Sciatic nerve (tissue), 2 donors: Measurements from ENCODE around the gene ASIC2. TPM values are rescaled to one million over a fixed set of nuclear protein-coding genes. Genes with fewer than 3 reads are reported as not detected.
A peak's percentile ranks its signal among the peaks of the same experiment; 100 is the strongest.

Experiments used
- ATAC-seq: fragments of 200-7000 bp; cut with Tn5 transposase; one replicate; pipeline ENCODE4 v1.9.1; 2020; ENCODE audit warnings: mild to moderate bottlenecking, moderate library complexity
- DNase-seq: peaks from one replicate; pipeline ENCODE4 v3.0.0-alpha.2; 2020; ENCODE audit warnings: low spot score
- intact Hi-C: fragments of 100-400 bp; cut with DNase I; formaldehyde crosslinking; loops from one replicate; pipeline ENCODE4 v1.14.2; 2022
- total RNA-seq: library from RNA; stranded (reverse); fragmentation: NEBNext Ultra II Directional; extraction: Animal tissue kit (Norgen Biotek cat#: 25700); gene quantifications from one replicate; pipeline ENCODE4 v1.2.1, GENCODE V29; 2021
- donor health status: DM: no; HTN: no; CAD: no.
- donor health status: DM: no; HTN: no; CAD: no.

The ASIC2 gene
- total RNA-seq, 1 donor from 2014 or later = 1.1 TPM

GRCh38 chr17:33055171-33055611 lies 237.9 kb downstream of the ASIC2 start:
- intact Hi-C loops = no loop called here
- ATAC-seq = no peak
- no peak for DNase-seq

- DNase-seq (no peak), ATAC-seq (no peak)
- intact Hi-C loops = no loop called here
Observed at GRCh38 chr17:33054412-33054811, 238.7 kb downstream of the ASIC2 start.

GRCh38 chr17:33053676-33054075 lies 239.4 kb downstream of the ASIC2 start:
- no peak for DNase-seq
- no peak for ATAC-seq
- intact Hi-C loops = no loop called here

GRCh38 chr17:33052856-33053255 lies 240.2 kb downstream of the ASIC2 start:
- intact Hi-C loops = no loop called here
- no peak for DNase-seq
- ATAC-seq = no peak

- intact Hi-C loops = no loop called here
- ATAC-seq (no peak), DNase-seq (no peak)
Observed at GRCh38 chr17:33050611-33051140, 242.4 kb downstream of the ASIC2 start.

GRCh38 chr17:33049781-33050414 lies 243.2 kb downstream of the ASIC2 start:
- intact Hi-C loops = no loop called here
- ATAC-seq = no peak
- DNase-seq = no peak

GRCh38 chr17:33046361-33047255 lies 246.5 kb downstream of the ASIC2 start:
- ATAC-seq (no peak), DNase-seq (no peak)
- intact Hi-C loops = no loop called here

- DNase-seq (no peak), ATAC-seq (no peak)
- intact Hi-C loops = no loop called here
Observed at GRCh38 chr17:33045216-33045615, 247.9 kb downstream of the ASIC2 start.

- intact Hi-C loops = no loop called here
- ATAC-seq (no peak), DNase-seq (no peak)
Observed at GRCh38 chr17:33044771-33045170, 248.3 kb downstream of the ASIC2 start.

- no peak for ATAC-seq
- DNase-seq = no peak
- intact Hi-C loops = no loop called here
Observed at GRCh38 chr17:33040461-33040860, 252.6 kb downstream of the ASIC2 start.

GRCh38 chr17:33039874-33040273 lies 253.2 kb downstream of the ASIC2 start:
- no peak for ATAC-seq

GRCh38 chr17:33038740-33039139 lies 254.4 kb downstream of the ASIC2 start:
- ATAC-seq (peak; percentile 36), DNase-seq (peak; percentile 69)
- intact Hi-C loops = loop anchor here (5.0 kb wide), 1 partner anchor 384 kb away; no protein-coding TSS in a partner anchor

More at GRCh38 chr17:33039874-33040273, 253.2 kb downstream of the ASIC2 start:
- intact Hi-C loops = loop anchor here (5.0 kb wide), 1 partner anchor 382 kb away; no protein-coding TSS in a partner anchor
- no peak for DNase-seq

GRCh38 chr17:33033176-33033575 lies 259.9 kb downstream of the ASIC2 start:
- intact Hi-C loops = no loop called here
- DNase-seq (no peak), ATAC-seq (no peak)

- intact Hi-C loops = no loop called here
- DNase-seq = no peak
- no peak for ATAC-seq
Observed at GRCh38 chr17:33028778-33029177, 264.3 kb downstream of the ASIC2 start.

- DNase-seq (no peak), ATAC-seq (no peak)
- intact Hi-C loops = no loop called here
Observed at GRCh38 chr17:33028061-33028460, 265.0 kb downstream of the ASIC2 start.

GRCh38 chr17:33024688-33025486 lies 268.2 kb downstream of the ASIC2 start:
- intact Hi-C loops = no loop called here
- ATAC-seq (no peak), DNase-seq (no peak)

- DNase-seq (no peak), ATAC-seq (no peak)
- intact Hi-C loops = no loop called here
Observed at GRCh38 chr17:33023790-33024189, 269.3 kb downstream of the ASIC2 start.

GRCh38 chr17:33021731-33022408 lies 271.2 kb downstream of the ASIC2 start:
- DNase-seq (no peak), ATAC-seq (no peak)
- intact Hi-C loops = no loop called here
